Stimulated activated CD4-positive, alpha-beta T cell treated with anti-CD3 and anti-CD28 coated beads, TNF-alpha, amount 100 ng/mL, for 4 hours (primary cell): Measurements from ENCODE around the gene AATK.
"Not testable (repeated sequence)": the region's sequence is repeated elsewhere in the genome, so short reads cannot be mapped to it uniquely, and the experiment has no call there.

Experiments
- DNase-seq, 3 experiments: peaks; one replicate each; pipeline ENCODE4 v3.0.0-alpha.2; 2020; ENCODE audit warnings: low read depth in 3 of 3

Gene AATK

DNA sequence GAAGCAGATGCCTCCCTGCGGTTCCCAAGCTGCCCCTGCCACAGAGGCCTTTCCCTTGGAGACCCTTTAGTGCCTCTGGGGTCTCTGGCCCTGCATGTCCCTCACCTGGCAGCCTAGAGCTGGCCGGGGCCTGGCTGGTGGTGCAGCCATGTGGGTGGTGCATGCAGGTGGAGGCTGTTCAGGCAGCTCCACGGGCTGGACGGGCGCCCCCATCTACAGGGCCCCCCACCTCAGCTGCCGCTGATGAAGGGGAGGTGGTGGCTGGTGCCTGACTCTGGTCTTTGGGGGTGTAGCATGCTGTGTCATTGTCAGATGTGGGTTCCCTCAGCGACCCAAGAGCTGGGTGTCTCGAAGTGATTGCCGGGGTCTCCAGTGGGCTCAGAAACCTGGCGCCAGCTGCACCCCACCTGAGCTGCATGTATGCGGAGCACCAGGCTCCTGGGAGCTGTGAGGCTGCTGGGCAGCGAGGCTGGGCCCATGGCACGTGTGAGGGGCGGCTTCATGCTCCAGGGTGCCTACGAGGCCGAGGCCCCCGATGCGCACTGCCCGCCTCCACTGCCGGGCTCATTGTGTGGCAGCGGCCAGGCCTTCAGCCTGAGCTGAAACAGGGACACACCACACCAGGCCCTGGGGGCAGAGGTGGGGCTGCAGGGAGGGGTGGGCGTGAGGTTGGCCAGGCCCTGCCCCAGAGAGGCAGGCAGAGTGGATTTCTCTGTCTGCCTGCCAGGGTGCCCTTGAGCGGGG is 74.1 kb downstream of the AATK start:
- DNase-seq, result no peak

DNA sequence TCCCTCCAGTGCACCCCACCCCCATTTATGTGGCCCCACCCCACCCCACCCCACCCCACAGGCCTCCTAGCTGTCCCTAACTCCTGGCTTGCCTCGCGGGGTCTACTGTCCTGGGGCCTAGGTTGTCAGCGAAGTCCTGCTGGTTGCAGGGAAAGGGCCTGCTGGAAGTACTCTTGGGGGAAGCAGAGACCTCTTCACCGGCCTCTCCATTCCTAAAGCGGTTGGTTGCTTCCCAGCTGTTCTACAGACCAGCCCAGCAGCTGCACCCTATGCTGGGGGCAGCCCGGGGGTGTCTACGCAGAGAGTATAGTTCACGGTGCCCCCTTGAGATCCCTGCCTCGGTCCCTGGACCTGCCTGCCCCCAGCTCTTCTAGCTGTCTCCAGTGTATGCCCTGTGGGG is 74.9 kb downstream of the AATK start:
- DNase-seq, result no peak

GRCh38 chr17:81090361-81091136 is 75.5 kb downstream of the AATK start:
- DNase-seq, result no peak

- DNase-seq, result no peak
Observed at GRCh38 chr17:81086789-81087551, 79.1 kb downstream of the AATK start.

DNA sequence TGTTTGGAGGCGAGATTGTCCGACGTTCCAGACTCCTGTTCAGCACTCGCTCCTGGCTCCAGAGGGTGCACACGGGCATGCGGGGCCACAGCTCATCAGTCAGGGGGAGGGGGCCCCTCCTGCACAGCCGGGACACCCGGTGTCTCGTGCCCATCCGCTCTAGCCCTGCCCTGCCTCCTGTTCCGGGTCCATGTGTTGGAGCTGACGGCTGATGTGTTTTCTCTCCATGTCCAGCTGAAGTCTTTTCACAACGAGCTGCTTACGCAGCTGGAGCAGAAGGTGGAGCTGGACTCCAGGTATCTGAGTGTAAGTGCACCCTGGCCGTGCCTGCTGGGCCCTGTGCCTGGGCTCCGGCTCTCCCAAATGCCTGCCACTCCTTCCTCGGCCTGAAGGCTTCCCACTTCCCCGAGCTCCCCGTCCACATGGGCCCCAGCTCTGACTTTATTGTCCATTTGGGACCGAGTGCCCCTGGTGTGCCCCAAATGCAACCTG is 80.6 kb downstream of the AATK start:
- no peak for DNase-seq

- DNase-seq, result no peak
Observed at GRCh38 chr17:81084680-81085419, 81.2 kb downstream of the AATK start.

GRCh38 chr17:81083125-81083765 is 82.8 kb downstream of the AATK start:
- DNase-seq, result no peak

DNA sequence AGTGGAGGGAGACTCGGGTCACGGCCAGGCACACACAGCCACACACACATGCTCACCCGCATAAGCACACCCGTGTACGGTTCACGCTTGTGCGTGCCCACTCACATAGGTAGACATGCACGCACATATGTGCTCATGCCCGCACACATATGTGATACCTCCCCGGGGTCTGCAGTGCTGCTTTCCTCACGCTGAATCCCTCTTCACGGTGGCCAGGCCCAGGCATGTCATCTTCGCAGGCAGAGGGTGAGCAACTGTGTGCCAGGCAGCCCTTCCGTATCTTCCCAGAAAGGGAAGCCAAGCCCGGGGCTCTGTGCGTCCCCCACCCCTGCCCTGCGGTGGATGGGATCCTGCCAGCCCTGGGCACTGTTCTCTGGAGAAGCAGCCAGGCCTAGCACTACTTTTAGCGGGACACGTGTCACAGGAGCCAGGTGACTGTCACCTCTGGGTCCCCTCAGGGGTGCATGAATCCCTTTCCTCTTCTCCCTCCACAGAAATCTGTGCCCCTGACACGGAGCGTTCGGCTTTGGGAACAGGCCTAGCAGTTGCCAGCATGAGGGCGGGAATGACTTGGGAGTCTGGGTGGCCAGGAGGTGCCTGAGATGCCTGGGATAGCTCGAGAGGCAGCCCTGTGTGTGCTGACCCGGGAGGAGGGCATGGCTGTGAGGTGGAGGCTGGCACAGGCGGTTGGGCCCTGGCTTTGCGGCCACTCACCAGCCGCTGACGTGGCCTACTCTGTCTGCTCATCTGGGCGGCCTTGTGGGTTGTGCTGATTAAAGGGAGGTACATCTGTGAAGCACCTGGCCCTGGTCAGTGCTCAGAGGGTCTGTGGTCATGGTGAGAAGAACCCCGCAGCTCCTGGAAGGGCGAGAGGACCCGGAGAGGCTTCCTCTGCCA is 83.6 kb downstream of the AATK start:
- DNase-seq, result no peak

DNA sequence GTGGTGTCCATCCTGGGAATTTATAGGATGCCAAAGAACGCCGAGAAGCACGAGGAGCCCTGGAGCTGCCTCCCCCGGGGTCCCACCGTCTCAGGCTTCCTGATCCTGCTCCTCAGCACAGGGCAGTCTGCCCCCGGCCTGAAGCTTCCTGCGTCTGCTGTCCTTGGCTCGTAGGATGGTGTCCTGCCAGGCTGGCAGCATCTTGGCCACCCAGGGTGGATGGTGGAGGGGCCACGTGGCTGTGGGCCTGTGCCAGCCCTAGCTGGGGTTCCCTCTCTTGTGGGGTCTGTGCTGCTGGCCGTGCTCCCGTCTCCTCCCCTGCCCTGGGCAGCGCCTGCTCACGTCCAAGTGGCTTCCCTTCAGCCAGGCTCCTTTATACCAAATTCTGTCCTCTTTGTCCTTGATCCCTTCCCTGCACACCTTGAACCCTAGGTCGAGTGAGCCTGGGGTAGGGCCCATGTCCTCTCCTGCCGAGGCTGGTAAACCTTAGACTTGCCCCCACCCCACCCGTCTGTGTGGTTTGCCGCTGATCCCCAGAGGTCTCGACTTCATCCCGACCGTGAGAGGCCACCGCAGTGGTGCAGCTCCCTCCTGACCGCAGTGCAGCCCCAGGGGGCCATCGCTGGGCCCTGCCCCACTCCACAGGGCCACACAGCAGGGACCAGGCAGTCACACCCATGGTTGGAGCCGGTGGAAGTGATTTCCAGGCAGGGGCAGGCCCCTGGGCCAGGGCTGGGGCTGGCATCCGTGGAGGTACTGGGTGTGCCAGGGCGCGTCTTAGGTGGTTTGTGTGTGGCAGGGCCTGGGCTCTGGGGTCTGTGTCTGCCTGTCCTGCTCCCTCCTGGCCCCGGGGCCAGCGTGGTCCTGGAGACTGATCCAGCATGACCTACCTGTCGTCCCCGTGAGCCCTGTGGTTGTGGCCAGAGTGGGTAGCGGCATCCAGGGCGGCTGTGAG is 84.5 kb downstream of the AATK start:
- DNase-seq, result no peak

GRCh38 chr17:81080019-81080418 is 86.0 kb downstream of the AATK start:
- no peak for DNase-seq

GRCh38 chr17:81078026-81078913 is 87.8 kb downstream of the AATK start:
- DNase-seq, result not testable (repeated sequence)

DNA sequence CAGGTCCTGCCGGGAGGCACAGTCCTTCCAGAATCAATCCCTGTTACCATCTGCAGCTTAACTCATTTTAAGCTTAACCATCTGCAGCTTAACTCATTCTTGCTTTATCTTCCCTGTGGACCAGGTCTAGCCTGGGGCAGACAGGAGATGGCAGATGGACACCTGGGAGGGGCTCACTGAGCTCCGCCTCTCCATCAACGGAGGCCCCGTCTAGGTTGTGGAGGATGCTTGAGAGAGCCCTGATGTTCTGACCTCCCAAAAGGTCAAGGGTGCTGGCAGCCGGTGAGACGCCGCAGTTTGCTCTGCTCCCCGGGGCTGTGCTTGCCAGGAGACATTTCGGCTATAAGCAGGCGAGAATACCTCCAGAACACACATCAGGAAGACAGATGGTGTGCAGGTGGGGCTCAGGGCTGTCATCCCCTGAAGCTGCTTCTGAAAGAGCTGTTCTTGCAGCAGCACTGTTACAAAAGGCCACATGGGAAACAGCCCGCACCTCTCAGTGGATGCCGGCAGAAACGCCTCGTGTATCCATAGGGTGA is 89.8 kb downstream of the AATK start:
- DNase-seq, result no peak

GRCh38 chr17:81075307-81075706 is 90.7 kb downstream of the AATK start:
- DNase-seq, result no peak

GRCh38 chr17:81074875-81075274 is 91.1 kb downstream of the AATK start:
- DNase-seq, result no peak

GRCh38 chr17:81073967-81074839 is 91.8 kb downstream of the AATK start:
- DNase-seq, result no peak
